ENCODE results near the gene ARHGAP24. TPM values are rescaled to one million over a fixed set of nuclear protein-coding genes. Genes with fewer than 3 reads are reported as not detected.

Gene ARHGAP24
- total and polyA plus RNA-seq, 2 donors from 2014 or later, result 78.1 to 94.7 TPM

- no peaks in the 10 kb centered on the region for H3K27me3 ChIP-seq (ENCODE audit: control insufficient read depth, insufficient read depth, low read length)
- FAIRE-seq (no peak), DNase-seq (no peak)
- H3K36me3 ChIP-seq (ENCODE audit: control insufficient read depth in 2 of 3, insufficient read depth in 3 of 3, low read length in 3 of 3), result no peaks in the 10 kb centered on the region
- no peak overlapping the region for H3K4me3 ChIP-seq (ENCODE audit: low read length in 3 of 3)
- no peaks in the 10 kb centered on the region for H3K9me3 ChIP-seq (ENCODE audit: control insufficient read depth in 2 of 3, insufficient read depth in 1 of 3, low read length in 3 of 3)
- no peak for TF ChIP-seq CTCF (IDR thresholded peaks at IDR 0.05; ENCODE audit: borderline replicate concordance, extremely low read depth, insufficient read depth)
- H3K9ac ChIP-seq (ENCODE audit: low read length in 3 of 3), result no peak overlapping the region
- H3K27ac ChIP-seq (ENCODE audit: low read depth in 2 of 2, low read length in 2 of 2), result no peak overlapping the region
- no peaks in the 10 kb centered on the region for H3K4me1 ChIP-seq (ENCODE audit: control insufficient read depth in 2 of 3, insufficient read depth in 2 of 3, low read depth in 1 of 3, low read length in 3 of 3)
- intact Hi-C loops (cut with DNase I), result no loop called here
Measured at GRCh38 chr4:85459736-85460135, 15.2 kb upstream of the ARHGAP24 start.

- Histone ChIP-seq H3K27ac (ENCODE audit: low read depth in 2 of 2, low read length in 2 of 2) (no peak overlapping the region), H3K4me1 (ENCODE audit: control insufficient read depth in 2 of 3, insufficient read depth in 2 of 3, low read depth in 1 of 3, low read length in 3 of 3) (no peaks in the 10 kb centered on the region), H3K9me3 (ENCODE audit: control insufficient read depth in 2 of 3, insufficient read depth in 1 of 3, low read length in 3 of 3) (no peaks in the 10 kb centered on the region), H3K27me3 (ENCODE audit: control insufficient read depth, insufficient read depth, low read length) (no peaks in the 10 kb centered on the region), H3K4me3 (ENCODE audit: low read length in 3 of 3) (peak overlapping the region; percentile 39 to 73 (median 60)), H3K9ac (ENCODE audit: low read length in 3 of 3) (no peak overlapping the region), H3K36me3 (ENCODE audit: control insufficient read depth in 2 of 3, insufficient read depth in 3 of 3, low read length in 3 of 3) (no peaks in the 10 kb centered on the region)
- TF ChIP-seq CTCF (IDR thresholded peaks at IDR 0.05; ENCODE audit: borderline replicate concordance, extremely low read depth, insufficient read depth), result no peak
- DNase-seq (no peak), FAIRE-seq (no peak)
- intact Hi-C loops (cut with DNase I), result no loop called here
Measured at GRCh38 chr4:85474356-85474755, 594 bp upstream of the ARHGAP24 start.

- FAIRE-seq, result no peak
Measured at GRCh38 chr4:85475631-85476233, 782 bp downstream of the ARHGAP24 start.

More at GRCh38 chr4:85475631-85476233, 782 bp downstream of the ARHGAP24 start:
- H3K9me3 ChIP-seq (ENCODE audit: control insufficient read depth in 2 of 3, insufficient read depth in 1 of 3, low read length in 3 of 3), result no peaks in the 10 kb centered on the region
- DNase-seq, result peak in 4 of 5 donors; percentile 69 to 77 (median 74)
- TF ChIP-seq CTCF (IDR thresholded peaks at IDR 0.05; ENCODE audit: borderline replicate concordance, extremely low read depth, insufficient read depth), result no peak
- H3K36me3 ChIP-seq (ENCODE audit: control insufficient read depth in 2 of 3, insufficient read depth in 3 of 3, low read length in 3 of 3), result no peaks in the 10 kb centered on the region
- peak overlapping the region in 2 of 3 donors; percentile 60 to 64 for H3K4me3 ChIP-seq (ENCODE audit: low read length in 3 of 3)
- H3K9ac ChIP-seq (ENCODE audit: low read length in 3 of 3), result peak overlapping the region in 1 of 3 donors; percentile 45
- intact Hi-C loops (cut with DNase I), result no loop called here
- H3K4me1 ChIP-seq (ENCODE audit: control insufficient read depth in 2 of 3, insufficient read depth in 2 of 3, low read depth in 1 of 3, low read length in 3 of 3), result no peaks in the 10 kb centered on the region
- H3K27me3 ChIP-seq (ENCODE audit: control insufficient read depth, insufficient read depth, low read length), result no peaks in the 10 kb centered on the region
- no peak overlapping the region for H3K27ac ChIP-seq (ENCODE audit: low read depth in 2 of 2, low read length in 2 of 2)
